ENCODE measurements around the gene ITPR1. TPM values are rescaled to one million over a fixed set of nuclear protein-coding genes. Genes with fewer than 3 reads are reported as not detected.

The ITPR1 gene
- total and polyA plus RNA-seq, 2 of the 4 experiments (the other 2 are of a cell fraction): 1.8 to 5.7 TPM

DNA sequence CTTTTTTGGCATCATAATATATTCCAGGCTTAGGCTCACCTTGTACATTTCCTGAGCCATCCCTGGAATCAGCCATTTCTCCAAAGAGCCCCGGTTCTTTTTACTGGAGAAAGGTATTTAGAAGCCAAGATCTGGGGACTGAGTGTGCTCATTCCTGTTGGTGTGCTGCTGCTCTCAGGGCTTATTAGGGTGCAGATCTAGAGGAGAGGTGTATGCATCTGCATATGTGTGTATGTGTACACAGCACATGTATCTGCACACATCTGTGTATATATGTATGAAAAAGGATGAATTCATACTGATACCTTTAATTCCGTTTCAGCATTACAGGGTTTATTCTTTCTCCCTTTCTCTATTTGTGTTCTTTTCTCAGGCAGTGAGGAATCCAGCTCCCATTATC lies 324.0 kb downstream of the ITPR1 start:
- H2BK20ac ChIP-seq (ENCODE audit: low read depth, low read length): no peak overlapping the region
- H3K4me3 ChIP-seq (ENCODE audit: insufficient read depth, low read depth, low read length): no peak overlapping the region
- no peak overlapping the region for H3K27ac ChIP-seq (ENCODE audit: insufficient read depth, low read length)
- no peak overlapping the region for H4K8ac ChIP-seq (ENCODE audit: low read depth in 2 of 2, low read length in 2 of 2)
- H2AK9ac ChIP-seq (replicated peaks; ENCODE audit: low read depth, low read length, poor library complexity): no peak overlapping the region
- intact Hi-C loops (cut with micrococcal nuclease): no loop called here
- BruUV-seq (replicated peaks): no TSS peak
- H3K18ac ChIP-seq (ENCODE audit: low read depth, low read length): no peak overlapping the region
- no peak overlapping the region for H3K56ac ChIP-seq (ENCODE audit: extremely low read depth, insufficient read depth, low read length)
- CTCF ChIA-PET: no interaction called here
- no peak overlapping the region for H2BK120ac ChIP-seq (ENCODE audit: low read depth, low read length)
- no peak overlapping the region for H2AK5ac ChIP-seq (ENCODE audit: low read depth, low read length)
- no peaks in the 10 kb centered on the region; the same call in none of the 2 replicates for H3K9me3 ChIP-seq (ENCODE audit: control insufficient read depth, insufficient read depth, low read length)
- H3K4me1 ChIP-seq (ENCODE audit: control insufficient read depth, insufficient read depth, low read length): no peaks in the 10 kb centered on the region
- in situ Hi-C loops (cut with MboI; ENCODE audit: low sequenced_read_pairs): no loop called here
- H2AFZ ChIP-seq (replicated peaks; ENCODE audit: low read length, poor library complexity): no peak overlapping the region
- H3K9me1 ChIP-seq (ENCODE audit: insufficient read depth, low read length): no peaks in the 10 kb centered on the region
- peaks cover 2% of the 10 kb centered on the region for H3K27me3 ChIP-seq (ENCODE audit: control insufficient read depth, insufficient read depth, low read length)
- WGBS, 2 experiments (ENCODE audit: extremely low coverage in 2 of 2, insufficient read length in 1 of 2): no CpG with 5 or more reads among the region's 2 CpGs
- POLR2A ChIA-PET (ENCODE audit: unreplicated experiment): no interaction called here
- no peak overlapping the region for H4K5ac ChIP-seq (ENCODE audit: low read depth, low read length)
- no peak overlapping the region for H2BK15ac ChIP-seq (ENCODE audit: low read depth, low read length)
- H3K36me3 ChIP-seq (ENCODE audit: control insufficient read depth, insufficient read depth, low read length): peaks cover 6% of the 10 kb centered on the region; the same call in 1 of the 2 replicates
- TF ChIP-seq CEBPB (IDR thresholded peaks at IDR 0.05; ENCODE audit: low read depth, low read length): no peak
- TF ChIP-seq BHLHE40 (IDR thresholded peaks at IDR 0.05; ENCODE audit: low read depth, low read length): no peak
- H4K91ac ChIP-seq (ENCODE audit: insufficient read depth, low read depth, low read length): no peak overlapping the region
- dilution Hi-C loops (cut with HindIII; ENCODE audit: low sequenced_read_pairs, unreplicated experiment): no loop called here
- H3K14ac ChIP-seq (replicated peaks; ENCODE audit: low read depth, low read length): no peak overlapping the region
- no peak overlapping the region for H3K4ac ChIP-seq (ENCODE audit: low read depth, low read length)
- DNase-seq: no peak
- no peaks in the 10 kb centered on the region for H3K79me1 ChIP-seq (ENCODE audit: low read depth in 1 of 2, low read length in 2 of 2)
- H2BK5ac ChIP-seq (ENCODE audit: low read depth, low read length, poor library complexity, severe bottlenecking): no peak overlapping the region
- H3K9ac ChIP-seq (ENCODE audit: low read depth, low read length): no peak overlapping the region
- no peak overlapping the region for H3K23ac ChIP-seq (ENCODE audit: low read depth, low read length)
- H3K4me2 ChIP-seq (ENCODE audit: low read depth, low read length): no peak overlapping the region
- no peaks in the 10 kb centered on the region for H4K20me1 ChIP-seq (ENCODE audit: insufficient read depth, low read length)
- no peak for ATAC-seq (ENCODE audit: low read depth)
